IMR-90 (cell line): ENCODE data around the gene CADM2. TPM values are rescaled to one million over a fixed set of nuclear protein-coding genes. Genes with fewer than 3 reads are reported as not detected.

Experiments
- ATAC-seq: fragments of 200-7000 bp; cut with Tn5 transposase; 2 replicates; pipeline ENCODE4 v1.9.1; 2020; ENCODE audit warnings: low read depth, mild to moderate bottlenecking, moderate library complexity
- BruUV-seq: library from RNA; stranded (reverse); fragments of 400-500 nt; replicated peaks from 2 replicates; lab custom pipeline; 2021; lab: Mats Ljungman, UMichigan
- CTCF ChIA-PET: fragments of 300-600 bp; formaldehyde crosslinking; extraction: SDS; loops from one replicate; lab custom pipeline; 2021; ENCODE audit warnings: antibody characterized with exemption; lab: Yijun Ruan, JAX
- POLR2A ChIA-PET: fragments of 300-600 bp; sonication (Branson Sonifier 250); formaldehyde crosslinking; loops from one replicate; lab custom pipeline; 2022; ENCODE audit warnings: antibody characterized with exemption; ENCODE audit not compliant: unreplicated experiment; lab: Charles Lee
- DNase-seq: peaks from one replicate; pipeline ENCODE4 v3.0.0; 2013
- H2AFZ ChIP-seq: replicated peaks from 2 replicates; pipeline ENCODE3; 2013; ENCODE audit warnings: low read length, mild to moderate bottlenecking; ENCODE audit not compliant: poor library complexity
- H2AK5ac ChIP-seq: 2 replicates; pipeline ENCODE4 v1.6.1; 2013; ENCODE audit warnings: low read depth, low read length, inconsistent platforms
- H2AK9ac ChIP-seq: replicated peaks from 2 replicates; pipeline ENCODE3; 2013; ENCODE audit warnings: mild to moderate bottlenecking, low read depth, low read length, moderate library complexity; ENCODE audit not compliant: poor library complexity
- H2BK120ac ChIP-seq: 2 replicates; pipeline ENCODE4 v1.6.1; 2013; ENCODE audit warnings: low read depth, low read length, inconsistent platforms
- H2BK15ac ChIP-seq: 3 replicates; pipeline ENCODE4 v1.6.1; 2013; ENCODE audit warnings: low read depth, low read length, inconsistent platforms
- H2BK20ac ChIP-seq: 2 replicates; pipeline ENCODE4 v1.6.1; 2013; ENCODE audit warnings: low read depth, mild to moderate bottlenecking, inconsistent platforms, low read length, moderate library complexity
- H2BK5ac ChIP-seq: 2 replicates; pipeline ENCODE4 v1.6.1; 2013; ENCODE audit warnings: mild to moderate bottlenecking, low read depth, low read length, inconsistent platforms; ENCODE audit not compliant: poor library complexity, severe bottlenecking
- H3K14ac ChIP-seq: replicated peaks from 2 replicates; pipeline ENCODE4 v1.6.1; 2013; ENCODE audit warnings: low read depth, low read length, inconsistent platforms
- H3K18ac ChIP-seq: 2 replicates; pipeline ENCODE4 v1.6.1; 2013; ENCODE audit warnings: low read depth, low read length, control low read depth
- H3K23ac ChIP-seq: 2 replicates; pipeline ENCODE4 v1.6.1; 2013; ENCODE audit warnings: low read depth, low read length, inconsistent platforms
- H3K27ac ChIP-seq: 2 replicates; pipeline ENCODE4 v1.5.1; 2013; ENCODE audit warnings: mild to moderate bottlenecking, control low read depth, low read length; ENCODE audit not compliant: insufficient read depth
- H3K27me3 ChIP-seq: 2 replicates; pipeline ENCODE4 v1.6.1; 2013; ENCODE audit warnings: low read length; ENCODE audit not compliant: control insufficient read depth, insufficient read depth
- H3K36me3 ChIP-seq: 2 replicates; pipeline ENCODE4 v1.6.1; 2013; ENCODE audit warnings: low read length, mixed read lengths; ENCODE audit not compliant: control insufficient read depth, insufficient read depth
- H3K4ac ChIP-seq: 2 replicates; pipeline ENCODE4 v1.6.1; 2013; ENCODE audit warnings: low read depth, low read length, inconsistent platforms
- H3K4me1 ChIP-seq: 2 replicates; pipeline ENCODE4 v1.6.1; 2013; ENCODE audit warnings: low read length, mixed read lengths; ENCODE audit not compliant: control insufficient read depth, insufficient read depth
- H3K4me2 ChIP-seq: 2 replicates; pipeline ENCODE4 v1.6.1; 2013; ENCODE audit warnings: low read depth, mild to moderate bottlenecking, control low read depth, low read length, moderate library complexity
- H3K4me3 ChIP-seq: 2 replicates; pipeline ENCODE4 v1.5.1; 2013; ENCODE audit warnings: low read depth, mild to moderate bottlenecking, control low read depth, low read length, moderate library complexity; ENCODE audit not compliant: insufficient read depth
- H3K56ac ChIP-seq: 2 replicates; pipeline ENCODE4 v1.6.1; 2013; ENCODE audit warnings: low read length, inconsistent platforms; ENCODE audit not compliant: insufficient read depth; ENCODE audit errors: extremely low read depth
- H3K79me1 ChIP-seq, 2 experiments: 2 replicates each; pipeline ENCODE4 v1.6.1; 2013; ENCODE audit warnings: low read length in 2 of 2, inconsistent platforms in 1 of 2, low read depth in 1 of 2
- H3K9ac ChIP-seq: 2 replicates; pipeline ENCODE4 v1.6.1; 2013; ENCODE audit warnings: low read depth, low read length, control low read depth
- H3K9me1 ChIP-seq: 2 replicates; pipeline ENCODE4 v1.6.1; 2013; ENCODE audit warnings: low read length, inconsistent platforms; ENCODE audit not compliant: insufficient read depth
- H3K9me3 ChIP-seq: 2 replicates; pipeline ENCODE4 v1.6.1; 2013; ENCODE audit warnings: low read length; ENCODE audit not compliant: control insufficient read depth, insufficient read depth
- H4K20me1 ChIP-seq: 2 replicates; pipeline ENCODE4 v1.6.1; 2013; ENCODE audit warnings: low read length, inconsistent platforms; ENCODE audit not compliant: insufficient read depth
- H4K5ac ChIP-seq: 2 replicates; pipeline ENCODE4 v1.6.1; 2013; ENCODE audit warnings: mild to moderate bottlenecking, low read depth, low read length, control low read depth
- H4K8ac ChIP-seq, 2 experiments: 2 replicates each; pipeline ENCODE4 v1.6.1; 2013; ENCODE audit warnings: low read depth in 2 of 2, low read length in 2 of 2, control low read depth in 1 of 2, inconsistent platforms in 1 of 2
- H4K91ac ChIP-seq: 2 replicates; pipeline ENCODE4 v1.6.1; 2013; ENCODE audit warnings: low read depth, low read length, inconsistent platforms; ENCODE audit not compliant: insufficient read depth
- BHLHE40 ChIP-seq: fragments of 150-350 bp; IDR thresholded peaks from 2 replicates; pipeline ENCODE4 v1.6.1; 2016; ENCODE audit warnings: mild to moderate bottlenecking, low read depth, low read length
- CEBPB ChIP-seq: IDR thresholded peaks from 2 replicates; pipeline ENCODE4 v1.6.1; 2012; ENCODE audit warnings: low read depth, low read length, improper control_type of control experiment
- CHD1 ChIP-seq: IDR thresholded peaks from 2 replicates; pipeline ENCODE4 v1.6.1; 2012; ENCODE audit warnings: low read depth, low read length, improper control_type of control experiment
- CTCF ChIP-seq: conservative IDR thresholded peaks from 2 replicates; pipeline ENCODE4 v1.5.1; 2012; ENCODE audit warnings: mild to moderate bottlenecking, low read depth, low read length, improper control_type of control experiment
- MAFK ChIP-seq: IDR thresholded peaks from 2 replicates; pipeline ENCODE4 v1.6.1; 2012; ENCODE audit warnings: low read depth, low read length, improper control_type of control experiment
- MAZ ChIP-seq: IDR thresholded peaks from 2 replicates; pipeline ENCODE4 v1.6.1; 2012; ENCODE audit warnings: low read depth, mild to moderate bottlenecking, low read length, improper control_type of control experiment, moderate library complexity, borderline replicate concordance
- MXI1 ChIP-seq: IDR thresholded peaks from 2 replicates; pipeline ENCODE4 v1.6.1; 2012; ENCODE audit warnings: low read depth, mild to moderate bottlenecking, low read length, moderate library complexity, borderline replicate concordance
- NFE2L2 ChIP-seq: fragments of 150-350 bp; IDR thresholded peaks from 2 replicates; pipeline ENCODE4 v1.6.1; 2016; ENCODE audit warnings: low read depth, mild to moderate bottlenecking, low read length
- POLR2A ChIP-seq: IDR thresholded peaks from 2 replicates; pipeline ENCODE4 v1.6.1; 2012; ENCODE audit warnings: mild to moderate bottlenecking, low read depth, low read length
- RAD21 ChIP-seq: IDR thresholded peaks from 2 replicates; pipeline ENCODE4 v1.6.1; 2012; ENCODE audit warnings: low read length, improper control_type of control experiment
- RCOR1 ChIP-seq: IDR thresholded peaks from 2 replicates; pipeline ENCODE4 v1.6.1; 2012; ENCODE audit warnings: mild to moderate bottlenecking, low read length, improper control_type of control experiment; ENCODE audit not compliant: insufficient replicate concordance
- SMC3 ChIP-seq: fragments of 150-350 bp; IDR thresholded peaks from 2 replicates; pipeline ENCODE4 v1.6.1; 2016; ENCODE audit warnings: low read depth, mild to moderate bottlenecking, antibody characterized with exemption, low read length, moderate library complexity
- USF2 ChIP-seq: fragments of 150-350 bp; IDR thresholded peaks from 2 replicates; pipeline ENCODE4 v1.6.1; 2017; ENCODE audit warnings: mild to moderate bottlenecking, antibody characterized with exemption, low read length, low read depth
- WGBS, 2 experiments: methylation state at CpG; one replicate each; pipeline versions ENCODE4 v1.1.5 to v1.1.7; 2013; ENCODE audit warnings: missing lambda C conversion rate in 2 of 2; ENCODE audit not compliant: insufficient read length in 1 of 2; ENCODE audit errors: extremely low coverage in 2 of 2; 5-methylcytosine and 5-hydroxymethylcytosine counted together
- dilution Hi-C: fragments of 300-500 bp; cut with HindIII; formaldehyde crosslinking; loops from one replicate; pipeline ENCODE4 v1.14.3; 2018; ENCODE audit warnings: low sequenced_read_pairs; ENCODE audit not compliant: unreplicated experiment
- in situ Hi-C: fragments of 300-500 bp; cut with MboI; formaldehyde crosslinking; loops from 3 replicates; pipeline ENCODE4 v1.14.3; 2019; ENCODE audit warnings: low sequenced_read_pairs, inconsistent platforms, mixed read lengths
- intact Hi-C: fragments of 100-400 bp; cut with micrococcal nuclease; formaldehyde crosslinking; loops from 2 replicates; pipeline ENCODE4 v1.10.0; 2022
- polyA plus RNA-seq, 3 experiments: library from polyadenylated mRNA; depleted of rRNA; stranded (reverse); fragments of >200 nt; gene quantifications; 2 replicates each; pipeline ENCODE4 v1.2.3, GENCODE V29; 2012; ENCODE audit warnings: low replicate concordance in 1 of 3
- total RNA-seq: library from RNA; depleted of rRNA; stranded (reverse); fragments of >200 nt; gene quantifications from 2 replicates; pipeline ENCODE4 v1.2.3, GENCODE V29; 2012

The CADM2 gene
- total and polyA plus RNA-seq, 2 of the 4 experiments (the other 2 are of a cell fraction): not detected

DNA sequence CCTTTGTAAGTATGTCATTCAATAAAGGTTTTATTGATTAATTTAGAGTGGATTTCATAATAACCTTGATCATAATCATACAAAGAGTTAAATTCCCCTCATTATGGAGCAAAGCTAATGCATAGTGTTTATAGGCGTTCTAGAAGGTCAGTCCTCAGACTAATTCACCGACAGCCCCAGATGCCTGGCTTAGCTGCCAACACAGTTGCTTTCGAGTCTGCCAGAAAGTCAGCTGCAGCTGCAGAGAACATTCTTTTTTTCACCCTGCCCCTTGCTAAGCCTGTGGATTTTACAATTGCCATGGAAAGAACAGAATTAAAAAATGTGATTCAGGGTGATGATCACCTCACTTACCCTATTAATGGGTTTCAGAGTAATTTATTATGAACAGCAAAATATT is 21.2 kb downstream of the CADM2 start:
- Histone ChIP-seq H3K56ac (no peak overlapping the region), H2BK120ac (no peak overlapping the region), H2AK9ac (no peak overlapping the region), H3K23ac (no peak overlapping the region), H2AK5ac (no peak overlapping the region), H2AFZ (no peak overlapping the region), H3K9me3 (no peaks in the 10 kb centered on the region), H4K8ac (no peak overlapping the region), H3K9ac (no peak overlapping the region), H3K18ac (no peak overlapping the region), H3K4me1 (no peaks in the 10 kb centered on the region), H2BK15ac (no peak overlapping the region), H3K36me3 (no peaks in the 10 kb centered on the region), H4K91ac (no peak overlapping the region), H3K27ac (no peak overlapping the region), H3K4me2 (no peak overlapping the region), H3K27me3 (no peaks in the 10 kb centered on the region), H3K9me1 (no peaks in the 10 kb centered on the region), H3K4ac (no peak overlapping the region), H4K20me1 (no peaks in the 10 kb centered on the region), H2BK20ac (no peak overlapping the region), H3K14ac (no peak overlapping the region), H4K5ac (no peak overlapping the region), H3K79me1 (no peaks in the 10 kb centered on the region), H2BK5ac (no peak overlapping the region), H3K4me3 (no peak overlapping the region)
- ChIA-PET POLR2A (no interaction called here), CTCF (no interaction called here)
- WGBS, 2 experiments: no CpG with 5 or more reads among the region's 3 CpGs
- dilution Hi-C loops: no loop called here
- no peak for ATAC-seq
- intact Hi-C loops: no loop called here
- in situ Hi-C loops: no loop called here
- DNase-seq: no peak
- BruUV-seq: no TSS peak
- TF ChIP-seq BHLHE40: no peak
- TF ChIP-seq USF2: no peak
- no peak for TF ChIP-seq MXI1
- no peak for TF ChIP-seq CEBPB
- TF ChIP-seq NFE2L2: no peak
- no peak for TF ChIP-seq CTCF
- TF ChIP-seq RCOR1: no peak
- TF ChIP-seq SMC3: no peak
- no peak for TF ChIP-seq POLR2A
- no peak for TF ChIP-seq CHD1
- TF ChIP-seq MAZ: no peak
- TF ChIP-seq MAFK: no peak
- no peak for TF ChIP-seq RAD21
